D721Med (cell line): ENCODE data around the gene DNAJC17.

Experiments used
- DNase-seq: peaks from one replicate; pipeline ENCODE4 v3.0.0; 2011; ENCODE audit warnings: low spot score; ENCODE audit not compliant: insufficient read length
- FAIRE-seq: peaks from 2 replicates; lab custom pipeline; 2011; peaks lifted over from hg19 to GRCh38; lab: Jason Lieb, UNC
- TF ChIP-seq, protein P1 (sequence below): IDR thresholded peaks from 2 replicates; pipeline ENCODE4 v1.5.1; 2012; ENCODE audit warnings: mild to moderate bottlenecking, control low read depth; ENCODE audit not compliant: insufficient read depth; ENCODE audit errors: missing control alignments

Gene DNAJC17

DNA sequence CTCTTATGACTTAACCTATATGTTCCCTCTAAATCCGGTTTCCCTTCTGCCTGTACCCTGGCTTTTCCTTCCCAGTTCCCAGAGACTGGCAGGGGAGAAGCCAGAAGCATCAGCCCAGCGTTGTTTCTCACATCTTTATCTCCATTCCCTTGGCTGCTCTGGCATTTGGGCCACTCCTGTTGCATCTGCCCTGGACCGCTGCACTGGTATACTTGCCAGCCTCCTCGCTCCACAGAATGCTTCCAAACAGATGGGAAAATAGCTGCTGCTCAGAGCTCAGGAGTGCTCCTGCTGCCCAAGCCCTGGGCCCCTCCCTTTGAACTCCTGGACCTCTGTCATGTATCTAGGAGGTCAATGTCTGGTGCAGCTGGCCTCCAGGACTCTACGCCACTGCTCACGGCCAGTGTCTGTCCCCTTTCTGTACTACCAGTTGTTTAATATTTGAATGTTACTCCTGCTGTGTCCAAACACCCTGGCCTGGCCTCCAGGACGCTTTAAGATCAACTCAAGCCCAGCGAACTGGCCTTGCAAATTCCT, 43.4 kb upstream of the DNAJC17 start:
- no peak for FAIRE-seq
- DNase-seq, result no peak
- TF ChIP-seq, protein P1, sequence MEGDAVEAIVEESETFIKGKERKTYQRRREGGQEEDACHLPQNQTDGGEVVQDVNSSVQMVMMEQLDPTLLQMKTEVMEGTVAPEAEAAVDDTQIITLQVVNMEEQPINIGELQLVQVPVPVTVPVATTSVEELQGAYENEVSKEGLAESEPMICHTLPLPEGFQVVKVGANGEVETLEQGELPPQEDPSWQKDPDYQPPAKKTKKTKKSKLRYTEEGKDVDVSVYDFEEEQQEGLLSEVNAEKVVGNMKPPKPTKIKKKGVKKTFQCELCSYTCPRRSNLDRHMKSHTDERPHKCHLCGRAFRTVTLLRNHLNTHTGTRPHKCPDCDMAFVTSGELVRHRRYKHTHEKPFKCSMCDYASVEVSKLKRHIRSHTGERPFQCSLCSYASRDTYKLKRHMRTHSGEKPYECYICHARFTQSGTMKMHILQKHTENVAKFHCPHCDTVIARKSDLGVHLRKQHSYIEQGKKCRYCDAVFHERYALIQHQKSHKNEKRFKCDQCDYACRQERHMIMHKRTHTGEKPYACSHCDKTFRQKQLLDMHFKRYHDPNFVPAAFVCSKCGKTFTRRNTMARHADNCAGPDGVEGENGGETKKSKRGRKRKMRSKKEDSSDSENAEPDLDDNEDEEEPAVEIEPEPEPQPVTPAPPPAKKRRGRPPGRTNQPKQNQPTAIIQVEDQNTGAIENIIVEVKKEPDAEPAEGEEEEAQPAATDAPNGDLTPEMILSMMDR, result no peak

DNA sequence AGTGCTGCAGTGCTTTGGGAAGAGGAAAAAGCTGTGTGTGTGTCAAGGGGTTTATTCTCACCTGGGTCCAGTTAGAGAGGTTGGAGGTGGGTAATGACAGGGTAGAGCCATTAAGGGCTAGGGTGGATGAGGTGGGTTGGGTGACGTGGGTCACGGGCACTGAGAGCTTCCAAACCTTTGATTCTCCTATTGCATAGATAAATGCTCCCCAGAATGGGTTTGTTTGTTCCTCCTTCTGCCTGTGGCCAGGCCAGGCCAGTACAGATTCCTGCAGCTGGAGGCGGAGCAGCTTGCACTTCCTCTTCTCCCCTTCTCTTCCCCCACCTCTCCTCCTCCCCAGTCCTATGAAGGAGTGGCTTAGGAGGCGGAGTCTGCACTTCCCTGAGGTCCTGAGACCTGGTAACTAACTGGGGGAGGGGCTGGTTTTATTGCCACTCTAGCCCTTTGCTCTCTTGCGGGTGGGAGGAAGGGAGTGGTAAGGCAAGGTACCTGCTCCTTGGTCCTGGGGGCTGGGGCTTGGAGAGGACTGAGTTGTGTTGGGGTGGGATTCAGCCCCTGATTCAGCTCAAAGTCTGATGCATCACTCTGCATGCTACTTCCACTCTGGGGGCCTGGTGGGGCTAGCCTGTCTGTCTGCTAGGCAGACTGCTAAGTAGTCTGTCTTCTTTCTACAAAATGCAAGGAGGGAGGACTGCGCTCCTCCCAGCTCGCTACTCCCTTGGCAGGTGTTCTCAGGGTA, 40.1 kb upstream of the DNAJC17 start:
- DNase-seq (no peak), FAIRE-seq (no peak)
- TF ChIP-seq, protein P1, result no peak

DNA sequence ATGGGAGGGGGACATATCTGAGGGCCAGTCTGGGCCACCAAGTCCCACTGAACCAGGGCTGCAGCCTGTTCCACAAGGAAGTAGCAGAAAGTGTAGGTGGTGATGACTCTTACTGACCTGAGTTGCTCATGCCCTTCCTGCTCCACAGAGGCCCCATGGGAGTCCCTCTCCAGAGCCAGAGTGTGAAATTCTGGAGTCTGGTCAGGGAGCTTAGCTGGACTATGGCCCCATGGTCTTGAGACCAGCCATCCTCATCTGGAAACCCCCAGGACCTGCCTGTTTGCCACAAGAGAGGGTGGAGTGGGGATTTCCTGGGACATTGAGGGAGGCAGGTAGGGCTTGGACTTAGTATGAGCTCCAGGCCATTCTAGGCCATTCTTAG, 39.6 kb upstream of the DNAJC17 start:
- TF ChIP-seq, protein P1, result no peak
- FAIRE-seq, result no peak

DNA sequence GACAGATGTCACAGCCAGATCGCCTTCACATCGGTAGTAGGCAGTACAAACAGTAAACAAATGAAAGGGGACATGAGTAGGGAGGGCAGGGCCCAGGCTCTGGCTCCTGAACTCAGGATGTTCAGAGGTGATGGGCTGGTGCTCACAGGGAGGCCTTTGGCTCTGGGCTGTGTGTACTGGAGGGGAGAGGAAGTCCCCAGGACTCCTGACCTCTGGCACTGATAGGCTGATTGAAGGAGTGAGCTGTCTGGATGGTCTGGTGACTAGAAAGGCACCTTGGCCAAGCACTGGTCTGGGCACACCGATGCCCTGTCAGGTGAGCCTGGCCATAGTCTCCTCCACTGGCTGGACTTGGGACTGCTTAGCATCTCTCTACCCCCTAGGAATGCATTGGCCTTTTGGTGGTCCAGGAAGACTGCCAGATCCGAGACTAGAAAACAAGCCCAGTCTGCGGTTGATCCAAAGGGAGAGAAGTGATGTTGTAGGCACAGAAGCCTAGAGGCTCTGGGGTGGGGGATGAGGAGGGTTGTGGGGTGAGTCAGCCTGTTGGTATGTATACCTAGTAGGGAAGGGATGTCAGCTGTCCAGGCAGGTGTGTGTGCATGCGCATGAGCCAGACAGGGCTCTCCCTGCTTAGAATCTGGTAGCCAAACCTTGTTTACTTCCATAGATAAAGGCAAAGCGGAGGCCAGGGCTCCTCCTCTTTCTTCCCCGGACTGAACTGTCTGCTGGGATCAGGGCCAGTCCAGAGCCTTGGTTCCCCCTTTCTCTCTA, 38.4 kb upstream of the DNAJC17 start:
- TF ChIP-seq, protein P1, result no peak
- no peak for DNase-seq
- FAIRE-seq, result no peak

More for the DNA sequence above, 39.6 kb upstream of the DNAJC17 start:
- DNase-seq, result no peak

DNA sequence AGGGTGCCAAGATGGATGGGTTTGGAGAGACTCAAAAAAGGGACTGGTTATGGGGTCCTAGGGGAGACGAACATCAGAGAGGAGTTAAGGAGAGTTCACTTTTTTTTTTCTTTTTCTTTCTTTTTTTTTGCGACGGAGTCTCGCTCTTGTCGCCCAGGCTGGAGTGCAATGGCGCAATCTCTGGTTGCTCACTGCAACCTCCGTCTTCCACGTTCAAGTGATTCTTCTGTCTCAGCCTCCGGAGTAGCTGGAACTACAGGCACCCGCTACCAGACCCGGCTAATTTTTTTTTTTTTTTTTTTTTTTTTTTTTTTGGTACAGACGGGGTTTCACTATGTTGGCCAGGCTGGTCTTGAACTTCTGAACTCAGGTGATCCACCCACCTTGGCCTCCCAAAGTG, 37.8 kb upstream of the DNAJC17 start:
- TF ChIP-seq, protein P1, result no peak
- FAIRE-seq (no peak), DNase-seq (no peak)

DNA sequence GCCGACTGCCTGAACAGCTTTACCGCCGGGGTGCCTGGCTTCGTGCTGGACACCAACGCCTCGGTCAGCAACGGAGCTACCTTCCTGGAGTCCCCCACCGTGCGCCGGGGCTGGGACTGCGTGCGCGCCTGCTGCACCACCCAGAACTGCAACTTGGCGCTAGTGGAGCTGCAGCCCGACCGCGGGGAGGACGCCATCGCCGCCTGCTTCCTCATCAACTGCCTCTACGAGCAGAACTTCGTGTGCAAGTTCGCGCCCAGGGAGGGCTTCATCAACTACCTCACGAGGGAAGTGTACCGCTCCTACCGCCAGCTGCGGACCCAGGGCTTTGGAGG, 37.4 kb upstream of the DNAJC17 start:
- FAIRE-seq (no peak), DNase-seq (no peak)
- TF ChIP-seq, protein P1, result no peak
